BJ (cell line): ENCODE data around the gene CCDC138. TPM values are rescaled to one million over a fixed set of nuclear protein-coding genes. Genes with fewer than 3 reads are reported as not detected.

Experiments
- CTCF ChIA-PET: fragments of 350-600 bp; formaldehyde crosslinking; extraction: SDS; loops from one replicate; lab custom pipeline; 2021; ENCODE audit warnings: antibody characterized with exemption, inconsistent platforms; lab: Yijun Ruan, JAX
- POLR2A ChIA-PET: fragments of 300-600 bp; sonication (Branson Sonifier 250); formaldehyde crosslinking; extraction: SDS; loops from one replicate; lab custom pipeline; 2021; ENCODE audit warnings: antibody characterized with exemption; lab: Charles Lee
- DNase-seq: peaks from one replicate; pipeline ENCODE4 v3.0.0-alpha.2; 2011; ENCODE audit warnings: low read depth
- H3K27me3 ChIP-seq: 2 replicates; pipeline ENCODE4 v1.6.0; 2011; ENCODE audit warnings: low read length; ENCODE audit not compliant: control insufficient read depth, insufficient read depth
- H3K36me3 ChIP-seq: 2 replicates; pipeline ENCODE4 v1.5.1; 2011; ENCODE audit warnings: low read length; ENCODE audit not compliant: control insufficient read depth, insufficient read depth
- H3K4me3 ChIP-seq: 2 replicates; pipeline ENCODE4 v1.5.1; 2011; ENCODE audit warnings: low read depth, mild to moderate bottlenecking, control low read depth, low read length
- CTCF ChIP-seq: IDR thresholded peaks from 2 replicates; pipeline ENCODE4 v1.5.1; 2011; ENCODE audit warnings: low read depth, mild to moderate bottlenecking, control low read depth, inconsistent platforms, low read length, moderate library complexity; ENCODE audit not compliant: insufficient read depth
- polyA plus RNA-seq: library from polyadenylated mRNA; depleted of rRNA; stranded (reverse); fragments of >200 nt; gene quantifications from 2 replicates; pipeline ENCODE4 v1.2.3, GENCODE V29; 2011

Gene CCDC138
- polyA plus RNA-seq, 1 experiment: 0.52 TPM

DNA sequence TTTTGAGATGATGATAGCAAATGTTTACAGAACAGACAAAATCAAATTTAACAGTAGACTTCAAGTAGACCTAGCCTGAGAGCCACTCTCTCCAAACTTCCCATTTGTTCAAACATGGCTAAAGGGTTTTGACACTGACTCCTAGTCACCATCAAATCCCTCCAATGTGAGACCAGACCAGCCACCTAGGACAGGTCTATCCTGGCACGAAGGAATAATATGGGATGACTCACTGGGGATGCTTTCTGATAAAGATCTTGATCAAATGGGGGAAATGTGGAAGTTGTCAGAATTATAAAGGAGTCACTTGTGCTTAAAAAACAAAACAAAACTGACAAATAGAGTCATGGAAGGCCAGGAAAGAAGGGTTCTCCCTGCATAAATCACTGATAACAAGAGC, 106.7 kb downstream of the CCDC138 start:
- CTCF ChIA-PET: no interaction called here

DNA sequence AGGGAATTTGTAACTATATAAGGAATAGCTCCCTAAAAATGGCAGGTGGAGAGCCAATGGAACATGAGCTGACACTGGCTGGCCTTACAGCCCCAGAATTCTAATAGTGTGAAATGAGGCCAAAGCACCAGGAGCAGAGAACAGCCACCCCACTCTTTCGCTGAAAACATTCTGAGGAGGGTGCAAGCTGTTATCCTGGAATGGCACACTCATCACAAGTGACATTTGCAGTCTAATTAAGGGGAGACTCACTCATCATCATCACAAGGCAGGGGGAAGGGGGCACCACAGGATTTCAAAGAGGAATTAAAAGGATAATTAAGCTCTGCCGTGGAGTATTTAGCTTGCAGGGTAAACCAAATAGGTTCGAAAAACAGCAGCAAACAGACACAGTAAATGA, 108.2 kb downstream of the CCDC138 start:
- H3K4me3 ChIP-seq: no peak overlapping the region
- ChIA-PET POLR2A (no interaction called here), CTCF (interaction anchor here (0.9 to 1.5 kb wide), 2 partner anchors 12 to 74 kb away, joined by 3 read pairs; no protein-coding TSS in a partner anchor)
- DNase-seq: no peak
- H3K36me3 ChIP-seq: no peaks in the 10 kb centered on the region
- TF ChIP-seq CTCF: no peak
- H3K27me3 ChIP-seq: peaks cover 4% of the 10 kb centered on the region

More for the DNA sequence above, 106.7 kb downstream of the CCDC138 start:
- TF ChIP-seq CTCF: no peak
- Histone ChIP-seq H3K4me3 (no peak overlapping the region), H3K27me3 (peaks cover 4% of the 10 kb centered on the region), H3K36me3 (no peaks in the 10 kb centered on the region)
- POLR2A ChIA-PET: no interaction called here
- DNase-seq: no peak

GRCh38 chr2:108895188-108895587, 108.6 kb downstream of the CCDC138 start:
- Histone ChIP-seq H3K27me3 (peaks cover 4% of the 10 kb centered on the region), H3K36me3 (no peaks in the 10 kb centered on the region), H3K4me3 (no peak overlapping the region)
- no peak for TF ChIP-seq CTCF
- CTCF ChIA-PET: interaction anchor here (0.9 to 1.5 kb wide), 2 partner anchors 12 to 74 kb away, joined by 3 read pairs; no protein-coding TSS in a partner anchor
- POLR2A ChIA-PET: no interaction called here
- no peak for DNase-seq

DNA sequence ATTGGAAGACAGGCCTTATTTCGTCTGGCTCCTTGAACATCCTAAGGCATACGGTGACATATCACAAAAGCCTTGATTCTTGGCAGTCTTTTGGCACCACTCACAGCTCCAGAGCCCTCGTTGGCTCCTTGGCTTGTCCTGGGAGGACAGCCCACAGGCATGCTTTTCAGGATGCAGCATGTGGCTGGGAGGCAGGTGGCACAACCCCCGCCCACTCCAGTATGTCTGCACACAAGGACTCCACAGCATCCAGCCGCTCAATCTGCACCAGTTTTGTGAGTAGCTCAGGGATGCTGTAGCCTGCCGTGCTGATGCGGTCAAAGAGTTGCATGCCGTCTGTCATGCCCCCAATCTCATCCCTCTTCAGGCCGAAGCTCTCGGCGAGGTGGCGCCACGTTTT, 110.2 kb downstream of the CCDC138 start:
- TF ChIP-seq CTCF: no peak
- no peaks in the 10 kb centered on the region for H3K36me3 ChIP-seq
- no peak overlapping the region for H3K4me3 ChIP-seq
- CTCF ChIA-PET: no interaction called here
- POLR2A ChIA-PET: no interaction called here
- DNase-seq: no peak
- peaks cover 4% of the 10 kb centered on the region for H3K27me3 ChIP-seq

DNA sequence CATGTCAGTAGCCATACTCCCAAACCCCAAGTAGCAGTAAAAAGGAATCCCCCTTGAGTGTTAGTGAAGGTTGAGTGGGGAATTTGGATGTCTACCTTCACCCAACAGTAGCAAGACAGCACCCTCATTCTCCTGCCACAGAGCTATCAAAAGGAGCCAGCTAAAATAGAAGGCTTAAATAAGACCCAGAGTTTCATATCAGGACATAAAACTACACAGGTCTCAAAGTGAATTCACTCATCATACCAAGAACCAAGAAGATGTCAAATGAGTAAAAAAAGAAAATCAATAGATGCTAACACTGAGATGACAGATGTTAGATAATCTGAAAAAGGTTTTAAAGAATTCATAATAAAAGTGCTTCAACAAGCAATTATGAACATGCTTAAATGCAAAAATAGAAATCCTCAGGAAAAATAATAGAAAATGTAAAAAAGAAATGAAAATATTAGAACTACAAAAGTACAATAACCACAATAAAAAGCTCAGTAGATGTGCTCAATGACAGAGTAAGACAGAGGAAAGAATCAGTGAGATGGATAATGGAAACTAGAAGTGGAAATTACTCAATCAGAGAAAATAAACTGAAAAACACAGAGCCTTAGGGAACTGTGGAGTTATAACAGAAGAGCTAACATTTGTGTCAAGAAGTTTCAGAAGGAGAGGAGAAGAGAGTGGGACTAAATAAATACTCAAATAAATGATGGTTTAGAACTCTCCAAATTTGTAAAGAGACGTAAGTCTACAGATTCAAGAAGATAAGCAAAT, 111.9 kb downstream of the CCDC138 start:
- no peak for DNase-seq
- no peak for TF ChIP-seq CTCF
- CTCF ChIA-PET: no interaction called here
- Histone ChIP-seq H3K36me3 (no peaks in the 10 kb centered on the region), H3K4me3 (no peak overlapping the region), H3K27me3 (peaks cover 4% of the 10 kb centered on the region)
- POLR2A ChIA-PET: no interaction called here
